LNCAP (cell line): ENCODE data around the gene STAT5B.

Source experiments
- TF ChIP-seq, protein P1 (sequence below): fragments of 450-650 bp; IDR thresholded peaks from 2 replicates; pipeline ENCODE4 v1.5.1; 2017; ENCODE audit warnings: mild to moderate bottlenecking

The STAT5B gene

DNA sequence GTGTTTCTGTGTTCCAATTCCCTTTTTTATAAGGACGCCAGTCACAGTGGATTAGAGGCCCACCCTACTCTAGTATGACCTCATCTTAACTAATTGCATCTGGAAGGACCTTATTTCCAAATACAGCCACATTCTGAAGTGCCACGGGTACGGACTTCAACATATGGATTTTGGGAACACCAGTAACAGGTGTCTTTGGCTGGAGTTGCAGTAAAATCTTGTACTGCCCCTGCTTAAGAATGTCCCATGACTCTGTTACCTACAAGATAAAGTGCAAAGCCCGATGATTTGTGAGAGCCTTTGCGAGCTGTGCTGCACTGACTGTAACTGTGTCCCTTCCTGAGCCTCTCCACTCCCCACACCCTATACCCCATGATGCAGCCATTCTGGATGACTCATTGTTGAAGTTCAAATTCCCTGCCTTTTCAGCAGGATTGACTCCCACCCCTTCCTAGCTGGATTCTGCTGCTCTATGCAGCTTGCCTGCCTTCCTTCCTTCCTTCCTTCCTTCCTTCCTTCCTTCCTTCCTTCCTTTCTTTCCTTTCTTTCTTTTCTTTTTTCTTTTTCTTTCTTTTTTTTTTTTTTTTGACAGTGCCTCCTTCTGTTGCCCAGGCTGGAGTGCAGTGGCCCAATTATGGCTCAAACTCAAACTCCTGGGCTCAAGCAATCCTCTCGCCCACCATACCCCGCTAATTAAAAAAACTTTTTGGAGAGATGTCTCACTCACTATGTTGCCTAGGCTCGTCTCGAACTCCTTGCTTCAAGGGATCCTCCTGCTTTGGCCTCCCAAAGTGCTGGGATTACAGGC is 93.1 kb downstream of the STAT5B start:
- TF ChIP-seq, protein P1, sequence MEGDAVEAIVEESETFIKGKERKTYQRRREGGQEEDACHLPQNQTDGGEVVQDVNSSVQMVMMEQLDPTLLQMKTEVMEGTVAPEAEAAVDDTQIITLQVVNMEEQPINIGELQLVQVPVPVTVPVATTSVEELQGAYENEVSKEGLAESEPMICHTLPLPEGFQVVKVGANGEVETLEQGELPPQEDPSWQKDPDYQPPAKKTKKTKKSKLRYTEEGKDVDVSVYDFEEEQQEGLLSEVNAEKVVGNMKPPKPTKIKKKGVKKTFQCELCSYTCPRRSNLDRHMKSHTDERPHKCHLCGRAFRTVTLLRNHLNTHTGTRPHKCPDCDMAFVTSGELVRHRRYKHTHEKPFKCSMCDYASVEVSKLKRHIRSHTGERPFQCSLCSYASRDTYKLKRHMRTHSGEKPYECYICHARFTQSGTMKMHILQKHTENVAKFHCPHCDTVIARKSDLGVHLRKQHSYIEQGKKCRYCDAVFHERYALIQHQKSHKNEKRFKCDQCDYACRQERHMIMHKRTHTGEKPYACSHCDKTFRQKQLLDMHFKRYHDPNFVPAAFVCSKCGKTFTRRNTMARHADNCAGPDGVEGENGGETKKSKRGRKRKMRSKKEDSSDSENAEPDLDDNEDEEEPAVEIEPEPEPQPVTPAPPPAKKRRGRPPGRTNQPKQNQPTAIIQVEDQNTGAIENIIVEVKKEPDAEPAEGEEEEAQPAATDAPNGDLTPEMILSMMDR, result no peak

DNA sequence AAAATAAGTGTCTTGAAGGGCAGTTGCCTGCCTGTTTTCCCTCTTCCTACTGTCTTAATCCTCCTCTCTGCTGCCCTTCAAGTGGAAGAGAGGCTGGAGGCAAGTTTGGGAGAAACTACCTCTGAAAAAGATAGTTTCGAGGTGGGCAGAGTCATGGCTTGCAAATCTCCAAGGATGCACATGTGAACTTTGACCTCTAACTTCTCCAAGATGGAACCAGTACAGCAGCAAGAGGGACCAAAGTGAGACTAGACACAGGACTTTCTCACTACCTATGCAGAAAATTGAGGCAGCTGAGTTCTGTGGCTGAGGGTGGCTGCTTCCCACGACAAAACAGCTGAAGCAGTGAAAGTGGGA is 94.4 kb downstream of the STAT5B start:
- TF ChIP-seq, protein P1, result no peak

DNA sequence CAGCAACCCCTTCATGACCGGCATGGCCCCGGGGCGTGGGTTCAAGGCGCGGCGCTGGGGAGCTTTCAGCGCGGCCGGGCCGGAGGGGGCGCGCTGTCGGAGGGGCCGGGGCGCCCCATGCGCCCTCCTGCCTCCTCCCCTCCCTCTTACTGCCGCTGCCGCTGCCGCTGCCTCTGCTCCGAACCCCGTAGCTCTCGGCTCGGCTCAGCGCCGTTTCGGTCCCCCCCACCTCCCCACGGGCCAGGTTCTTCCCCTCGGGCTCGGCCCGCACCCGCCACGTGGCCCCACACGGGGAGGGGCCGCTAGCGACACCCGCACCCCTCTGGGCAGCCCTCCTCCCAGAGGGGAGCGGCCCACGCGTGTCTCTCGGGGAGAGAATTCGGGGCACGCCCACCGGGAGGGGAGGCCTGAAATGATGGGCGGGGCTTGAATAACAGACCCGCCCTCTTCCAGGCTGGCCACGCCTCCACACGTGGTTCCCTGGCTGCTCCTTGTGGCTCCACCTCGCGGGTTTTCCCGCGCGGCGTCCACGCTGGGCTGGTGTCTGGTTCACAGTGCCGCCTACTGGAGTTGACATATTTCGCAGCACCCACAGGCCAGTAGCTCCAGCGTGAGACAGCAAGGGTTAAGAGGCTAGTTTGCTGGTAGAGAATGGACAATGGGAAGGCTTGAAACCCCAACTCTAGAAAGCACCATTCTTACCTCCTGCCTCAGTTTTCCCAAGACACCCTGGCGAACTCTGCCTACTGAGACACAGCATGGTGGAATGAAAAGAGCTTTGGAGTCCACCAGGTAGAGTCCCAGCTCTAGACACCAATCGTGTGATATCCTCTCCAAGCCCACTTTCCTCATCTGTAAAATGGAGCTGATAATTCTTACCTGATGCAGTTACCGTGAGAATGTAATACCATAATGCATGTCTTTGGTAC is 95.0 kb downstream of the STAT5B start, which contains the start of gene KCNH4:
Gene KCNH4 (minus strand): TSS at position 221 of the 929 bp plus-strand sequence. CDS start 197 bp downstream, at position 24.
- TF ChIP-seq, protein P1, result peak; percentile 75

DNA sequence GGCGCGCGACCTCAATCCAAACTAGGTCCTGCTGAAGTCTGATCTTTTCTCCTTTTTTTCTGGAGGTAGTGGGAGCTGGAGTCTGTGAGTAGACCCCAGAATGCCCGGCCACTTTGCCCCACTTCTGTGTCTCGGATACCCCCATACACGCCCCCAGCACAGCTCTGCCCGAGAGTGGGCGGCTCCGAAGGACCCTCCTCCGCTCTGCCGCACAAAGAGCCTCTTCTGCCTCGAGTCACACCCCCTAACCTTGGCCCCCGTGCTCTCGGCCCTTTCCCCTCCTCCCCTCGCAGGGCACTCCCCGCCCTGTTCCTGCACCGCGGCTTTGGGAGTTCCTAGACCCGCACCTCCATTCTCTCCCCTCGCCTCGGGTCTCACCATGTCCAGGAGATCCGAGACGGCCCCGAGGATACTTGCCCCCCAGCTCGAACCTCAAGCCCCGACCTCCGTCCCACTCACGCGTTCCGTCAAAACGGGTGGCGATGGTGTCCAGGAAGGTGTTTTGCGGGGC is 95.7 kb downstream of the STAT5B start:
- TF ChIP-seq, protein P1, result no peak

DNA sequence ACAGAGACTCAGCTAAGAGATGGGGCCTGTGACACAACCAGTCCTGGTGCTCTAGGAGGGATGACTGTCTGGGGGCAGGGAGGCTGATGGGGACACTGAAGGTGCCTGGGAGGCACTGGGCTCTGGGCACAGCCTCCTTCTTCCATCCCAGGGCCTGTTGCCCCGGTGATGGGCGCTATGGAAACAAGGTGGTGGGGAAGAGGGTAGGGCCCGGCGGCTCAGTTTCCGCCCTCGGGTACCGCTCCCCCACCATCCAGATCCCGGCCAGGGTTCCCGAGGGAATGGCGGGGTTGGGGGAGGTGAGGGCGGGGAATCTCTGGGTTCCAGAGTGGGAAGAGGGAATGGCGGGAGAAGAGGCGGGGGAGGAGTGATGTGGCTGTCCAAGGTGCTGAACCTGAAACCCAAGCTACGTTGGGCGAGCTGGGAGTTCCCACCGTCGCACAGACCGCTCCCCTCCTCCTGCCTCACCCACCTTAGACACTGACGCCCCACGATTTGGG is 96.2 kb downstream of the STAT5B start:
- TF ChIP-seq, protein P1, result no peak

DNA sequence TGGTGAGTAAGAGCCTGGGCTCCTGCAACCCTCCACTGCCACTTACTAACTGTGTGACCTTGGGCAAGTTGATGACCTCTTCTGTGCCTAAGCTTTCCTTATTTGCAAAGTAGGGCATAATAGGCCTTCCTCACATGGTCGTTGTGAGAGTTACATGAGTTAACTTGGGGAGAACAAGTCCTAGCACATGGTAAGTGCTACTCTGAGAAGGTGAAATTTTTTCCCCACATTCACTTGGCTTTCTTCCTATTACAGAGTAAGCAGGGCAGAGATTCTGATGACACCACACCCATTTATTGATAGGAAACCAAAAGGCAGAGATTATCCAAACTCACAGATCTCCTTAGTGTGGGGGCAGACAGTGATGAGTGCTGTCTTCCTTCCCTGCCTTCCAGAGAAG is 96.9 kb downstream of the STAT5B start:
- TF ChIP-seq, protein P1, result no peak

DNA sequence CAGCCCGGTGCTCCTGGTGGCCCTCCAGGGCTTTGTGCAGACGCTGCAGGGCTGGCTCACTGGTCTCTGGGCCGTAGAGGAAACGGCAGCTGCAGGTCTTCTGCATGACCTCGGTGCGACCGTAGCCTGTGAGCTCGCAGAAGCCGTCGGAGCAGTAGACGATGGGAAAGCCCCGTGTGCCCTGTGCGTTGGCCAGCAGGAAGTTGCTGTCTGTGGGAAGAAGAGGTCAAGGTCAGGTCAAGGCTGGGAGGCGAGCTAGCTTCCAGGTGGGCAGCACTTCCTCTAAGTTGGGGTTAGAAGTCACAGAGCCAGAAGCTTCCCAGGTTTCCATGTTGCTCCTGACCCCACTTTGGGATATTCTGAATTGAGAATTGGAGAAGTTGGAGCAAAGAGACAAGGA is 97.4 kb downstream of the STAT5B start:
- TF ChIP-seq, protein P1, result no peak
